GM19043 (cell line): ENCODE measurements around the gene RASA3.

ENCODE experiments used
- ATAC-seq: cut with Tn5 transposase; IDR thresholded peaks from one replicate; pipeline ENCODE4 v1.9.1; 2021; ENCODE audit warnings: low read depth; ENCODE audit not compliant: unreplicated experiment

RASA3 gene

GRCh38 chr13:114012141-114012540, 120.3 kb downstream of the RASA3 start:
- no peak for ATAC-seq

DNA sequence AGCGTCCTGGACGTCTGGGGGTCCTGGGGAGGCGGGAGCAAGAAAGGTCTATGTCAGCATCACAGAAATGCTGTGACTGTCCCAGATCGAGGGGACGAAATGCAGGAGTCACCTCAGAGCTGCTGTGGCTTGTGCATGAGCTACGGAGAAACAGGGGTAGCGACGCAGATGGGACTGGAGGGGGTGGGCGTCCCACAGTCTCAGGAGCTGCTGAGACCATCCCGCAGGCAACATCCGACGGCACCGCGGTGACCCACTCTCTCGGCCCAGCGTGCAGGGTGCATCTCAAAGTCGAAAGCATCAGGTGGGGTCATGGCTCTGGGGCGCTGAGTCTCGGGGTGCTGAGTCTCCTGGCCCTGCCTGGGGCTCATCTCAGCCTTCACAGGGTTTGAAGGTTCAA, 121.2 kb downstream of the RASA3 start:
- no peak for ATAC-seq

DNA sequence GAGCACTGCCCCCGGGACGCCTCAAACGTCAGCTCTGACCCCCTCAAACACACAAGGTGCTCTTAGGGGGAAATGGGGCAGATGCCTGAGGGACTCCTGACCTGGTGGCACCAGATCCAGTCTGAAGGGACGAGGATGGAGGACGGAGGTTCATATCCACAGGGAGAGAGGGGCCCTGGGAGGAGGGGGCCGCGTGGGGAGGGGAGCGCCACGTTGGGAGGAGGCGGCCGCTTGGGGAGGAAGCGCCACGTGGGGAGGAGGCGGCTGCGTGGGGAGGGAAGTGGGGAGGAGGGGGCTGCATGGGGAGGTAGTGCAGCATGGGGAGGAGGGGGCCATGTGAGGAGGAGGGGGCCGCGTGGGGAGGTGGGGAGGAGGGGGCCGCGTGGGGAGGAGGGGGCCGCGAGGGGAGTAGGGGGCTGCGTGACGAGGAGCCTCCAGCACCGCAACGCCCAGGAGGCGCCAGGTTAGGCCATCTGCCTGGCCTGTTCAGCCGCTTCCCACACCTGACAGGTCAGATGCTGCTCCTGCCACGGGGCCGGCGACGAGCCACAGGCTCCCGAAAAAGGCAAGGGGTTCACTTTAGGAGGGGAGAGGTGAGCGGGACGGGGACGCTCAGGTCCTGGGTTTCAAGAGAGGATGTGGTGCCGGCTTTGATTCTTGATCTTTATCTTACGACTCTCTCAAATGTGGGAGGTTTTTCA, 121.9 kb downstream of the RASA3 start:
- no peak for ATAC-seq

GRCh38 chr13:114009590-114010400, 122.6 kb downstream of the RASA3 start:
- ATAC-seq, result no peak

DNA sequence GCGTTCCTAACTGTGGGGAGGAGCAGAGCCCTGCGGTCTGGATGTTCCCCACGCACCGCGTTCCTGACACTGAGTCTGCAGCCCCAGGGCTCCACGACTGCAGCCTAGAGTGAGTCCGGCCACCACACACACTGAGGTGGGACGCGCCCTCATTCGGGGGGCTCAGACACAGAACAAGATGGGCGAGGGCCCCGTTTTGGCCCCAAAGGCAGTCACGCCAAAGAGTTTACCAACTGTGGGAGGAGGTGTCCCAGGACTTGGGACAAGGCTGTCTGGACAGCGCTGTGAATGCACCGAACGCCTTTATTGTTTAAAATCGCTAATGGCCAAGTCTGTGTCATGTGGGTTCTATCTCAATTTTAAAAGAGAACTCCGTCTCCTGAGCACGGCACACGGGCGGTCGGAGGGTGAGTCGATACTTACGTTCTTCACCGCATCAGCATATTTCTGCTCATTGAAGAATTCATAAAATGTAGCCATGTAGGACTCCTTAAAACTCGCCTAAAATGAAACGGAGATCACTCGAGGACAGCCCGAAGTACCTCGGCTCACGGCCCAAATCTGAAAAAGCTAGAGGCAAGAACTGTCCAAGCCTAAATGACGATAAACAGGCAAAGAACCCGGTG, 123.3 kb downstream of the RASA3 start:
- no peak for ATAC-seq

- ATAC-seq, result no peak
Measured at GRCh38 chr13:114007566-114007965, 124.9 kb downstream of the RASA3 start.

- ATAC-seq, result no peak
Measured at GRCh38 chr13:114005206-114005724, 127.2 kb downstream of the RASA3 start.

DNA sequence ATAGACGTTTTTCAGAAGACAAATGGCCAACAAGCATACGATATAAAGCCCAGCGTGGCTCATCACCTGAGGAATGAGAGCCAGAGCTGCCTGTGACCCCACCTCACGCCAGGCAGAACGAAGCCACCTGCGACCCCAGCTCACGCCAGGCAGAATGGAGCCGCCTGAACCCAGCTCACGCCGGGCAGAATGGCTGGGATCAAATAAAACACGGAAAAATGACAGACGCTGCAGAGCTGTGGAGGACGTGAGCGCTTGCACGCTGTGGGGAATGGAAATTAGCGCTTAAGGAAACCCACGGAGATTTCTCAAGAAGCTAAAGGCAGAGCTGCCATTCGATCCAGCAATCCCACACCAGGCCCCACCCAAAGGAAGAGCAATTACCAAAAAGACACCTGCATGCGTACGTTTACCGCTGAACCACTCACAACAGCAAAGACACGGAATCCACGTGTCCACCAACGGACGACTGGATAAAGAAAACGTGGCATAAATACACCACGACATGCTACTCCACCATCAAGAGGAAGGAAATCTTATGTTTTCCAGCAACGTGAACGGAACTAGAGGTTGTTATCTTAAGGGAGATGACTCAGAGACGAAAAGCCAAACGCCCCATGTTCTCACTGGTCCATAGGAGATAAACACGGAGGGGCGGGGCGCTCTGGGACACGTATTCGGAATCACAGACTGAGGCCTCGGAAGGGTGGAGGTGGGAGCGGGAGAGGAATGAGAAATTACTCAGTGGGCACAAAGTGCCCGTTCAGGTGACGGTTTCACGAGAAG, 127.8 kb downstream of the RASA3 start:
- ATAC-seq, result no peak

GRCh38 chr13:114002771-114003321, 129.6 kb downstream of the RASA3 start:
- ATAC-seq, result no peak

DNA sequence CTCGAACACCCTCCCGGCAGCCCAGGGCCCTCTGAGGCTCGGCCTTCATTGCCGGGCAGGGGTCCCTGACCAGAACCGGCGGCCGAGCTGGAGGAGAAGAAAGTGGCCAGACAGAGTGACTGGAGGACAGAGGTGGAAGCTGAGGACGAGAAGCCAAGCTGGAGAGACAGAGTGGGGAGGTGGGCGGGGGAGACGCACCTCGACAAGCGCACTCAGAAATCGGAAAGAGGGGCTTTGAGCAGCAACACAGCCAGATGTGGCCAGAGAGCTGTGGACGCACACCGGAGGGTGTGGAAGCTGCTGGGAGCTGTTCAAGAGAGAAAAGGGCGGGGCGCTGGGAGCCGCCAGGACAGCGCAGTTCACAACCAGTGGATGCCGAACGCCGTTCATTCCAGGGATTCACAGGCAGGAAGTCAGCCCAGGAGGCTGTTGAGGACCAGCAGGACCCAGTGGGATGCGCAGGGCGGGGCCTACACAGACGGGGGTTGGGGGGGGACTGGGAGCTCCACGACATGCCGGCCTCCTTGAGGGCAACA, 130.3 kb downstream of the RASA3 start:
- no peak for ATAC-seq

GRCh38 chr13:114001331-114002008, 131.0 kb downstream of the RASA3 start:
- ATAC-seq, result no peak

DNA sequence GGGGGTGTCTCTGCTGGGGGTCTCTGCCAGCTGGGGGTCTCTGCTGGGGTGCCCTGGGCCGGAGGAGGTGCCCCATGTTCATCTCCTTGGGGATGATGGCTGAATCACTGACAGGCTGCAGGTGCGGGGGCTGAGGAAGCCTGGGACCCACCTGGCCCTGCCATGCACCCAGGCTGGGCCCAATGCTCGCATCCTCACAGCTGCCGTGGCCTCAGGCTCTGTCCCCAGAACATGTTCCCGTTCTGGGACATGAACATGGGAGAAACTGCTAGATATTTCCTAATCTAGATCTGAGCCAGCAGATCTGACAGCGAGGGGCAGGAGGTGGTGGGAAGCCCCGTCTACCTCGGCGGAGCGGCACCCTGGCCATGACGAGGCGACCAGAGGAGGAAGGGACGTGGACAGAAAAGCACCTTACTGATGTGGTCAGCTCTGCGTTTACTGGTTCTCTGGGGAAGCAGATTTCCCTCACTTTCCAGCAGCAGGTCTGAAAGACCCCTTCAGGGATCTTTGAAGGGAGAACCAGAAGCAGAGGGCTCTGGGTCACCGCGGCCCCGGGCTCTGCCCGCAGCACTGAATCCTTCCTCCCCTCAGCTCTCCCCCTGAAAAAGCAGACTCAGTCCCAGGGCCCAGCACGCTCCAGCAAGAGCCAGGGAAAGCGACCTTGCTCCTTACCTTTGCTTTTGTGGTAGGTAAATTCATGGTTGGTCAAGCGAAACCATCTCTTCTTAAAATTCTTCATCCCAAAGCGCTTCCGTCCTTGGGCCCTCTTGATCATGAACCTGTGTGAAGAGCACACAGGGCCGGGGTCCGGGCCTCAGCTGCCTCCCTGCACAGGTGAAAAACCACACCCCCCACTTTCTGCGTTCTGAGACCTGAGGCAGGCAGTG, 132.0 kb downstream of the RASA3 start:
- ATAC-seq, result no peak

DNA sequence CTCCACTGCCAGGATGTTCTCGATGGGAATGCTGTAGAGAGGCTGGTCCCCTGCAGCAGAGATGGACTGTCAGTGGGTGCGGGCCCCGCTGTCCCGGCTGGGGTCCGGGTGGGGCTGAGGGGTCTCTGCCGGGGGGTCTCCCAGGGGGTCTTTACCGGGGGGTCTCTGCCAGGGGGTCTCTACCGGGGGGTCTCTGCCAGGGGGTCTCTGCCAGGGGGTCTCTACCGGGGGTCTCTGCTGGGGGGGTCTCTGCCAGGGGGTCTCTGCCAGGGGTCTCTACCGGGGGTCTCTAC, 132.9 kb downstream of the RASA3 start:
- ATAC-seq, result no peak

GRCh38 chr13:113998781-113999617, 133.4 kb downstream of the RASA3 start:
- no peak for ATAC-seq

DNA sequence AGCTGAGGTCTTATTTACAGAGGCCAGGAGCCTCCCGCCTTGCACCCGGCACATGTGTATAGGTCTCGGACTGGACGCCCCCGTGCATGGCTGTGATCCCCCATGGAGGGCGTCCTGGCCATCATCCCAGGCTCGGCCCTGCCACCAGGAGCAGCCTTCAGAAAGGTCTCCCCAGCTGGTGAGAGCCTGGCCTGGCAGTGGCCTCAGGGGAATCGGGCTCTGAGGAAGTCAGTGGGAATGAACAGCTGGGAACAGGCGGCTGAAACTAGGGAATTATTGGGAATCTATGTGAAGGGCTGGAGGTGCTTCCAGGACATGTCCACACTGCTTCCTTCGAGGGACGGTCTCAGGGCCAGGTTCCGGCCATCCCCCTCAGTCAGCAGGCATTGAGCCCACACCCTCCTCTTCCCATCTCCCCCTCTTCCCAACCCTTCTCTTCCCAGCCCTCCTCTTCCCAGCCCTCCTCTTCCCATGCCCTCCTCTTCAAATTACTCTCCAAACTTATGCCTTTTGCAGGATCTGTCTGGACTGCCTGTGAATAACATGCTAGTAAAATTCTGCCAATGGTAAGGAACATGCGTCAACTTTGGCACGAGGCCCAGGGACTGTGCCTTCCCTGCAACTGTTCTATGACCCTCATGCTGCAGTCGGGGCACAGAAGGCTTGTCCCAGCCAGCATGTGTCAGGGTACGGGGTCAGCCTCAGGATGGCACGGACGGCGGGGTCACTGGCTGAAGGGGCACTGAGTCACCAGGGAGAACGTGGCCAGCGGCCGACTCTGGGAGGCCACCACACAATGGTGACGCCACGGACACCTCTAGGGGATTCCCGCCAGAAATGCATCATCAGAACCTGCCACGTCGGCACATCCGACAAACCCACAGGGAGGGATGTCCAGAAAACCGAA, 134.3 kb downstream of the RASA3 start:
- no peak for ATAC-seq

GRCh38 chr13:113996912-113997745, 135.3 kb downstream of the RASA3 start:
- no peak for ATAC-seq
